Cardiac muscle cell (in vitro differentiated cells and primary cell): ENCODE data around the gene LRCOL1. TPM values are rescaled to one million over a fixed set of nuclear protein-coding genes. Genes with fewer than 3 reads are reported as not detected.

ENCODE experiments used
- DNase-seq, 2 donors: peaks; one replicate each; pipeline versions ENCODE4 v3.0.0 to v3.0.0-alpha.2; 2010 to 2017; ENCODE audit warnings: low read depth in 1 of 2, low spot score in 1 of 2
- H3K27ac ChIP-seq: fragments of 200-600 bp; sonication (generic); 2 replicates; pipeline ENCODE4 v1.5.1; 2016
- H3K27me3 ChIP-seq: fragments of 200-600 bp; sonication (generic); 2 replicates; pipeline ENCODE4 v1.6.0; 2016; ENCODE audit warnings: control low read depth
- H3K36me3 ChIP-seq: fragments of 200-600 bp; sonication (generic); 2 replicates; pipeline ENCODE4 v1.5.1; 2016; ENCODE audit warnings: control low read depth
- H3K4me1 ChIP-seq: fragments of 200-600 bp; sonication (generic); 2 replicates; pipeline ENCODE4 v1.8.1; 2017; ENCODE audit warnings: low read depth, mild to moderate bottlenecking, mixed run types
- H3K4me3 ChIP-seq: fragments of 200-600 bp; sonication (generic); 2 replicates; pipeline ENCODE4 v1.5.1; 2016; ENCODE audit warnings: mild to moderate bottlenecking
- H3K9me3 ChIP-seq: fragments of 200-600 bp; sonication (generic); 2 replicates; pipeline ENCODE4 v1.5.1; 2017; ENCODE audit warnings: low read depth, mild to moderate bottlenecking, control low read depth
- polyA plus RNA-seq: library from polyadenylated mRNA; unstranded; fragments of >200 nt; fragmentation: Nextera tagmentation; extraction: Ambion mirVana; gene quantifications from 2 replicates; pipeline ENCODE4 v1.2.1, GENCODE V29; 2016
- total RNA-seq: library from RNA; depleted of rRNA; stranded (reverse); fragments of >200 nt; gene quantifications from 2 replicates; pipeline ENCODE4 v1.2.3, GENCODE V29; 2016
- TF ChIP-seq, protein P1 (sequence below): IDR thresholded peaks from 2 replicates; pipeline ENCODE4 v1.5.1; 2012; ENCODE audit warnings: low read depth, mild to moderate bottlenecking, low read length

Gene LRCOL1
- total and polyA plus RNA-seq, 2 experiments from 2014 or later: not detected

DNA sequence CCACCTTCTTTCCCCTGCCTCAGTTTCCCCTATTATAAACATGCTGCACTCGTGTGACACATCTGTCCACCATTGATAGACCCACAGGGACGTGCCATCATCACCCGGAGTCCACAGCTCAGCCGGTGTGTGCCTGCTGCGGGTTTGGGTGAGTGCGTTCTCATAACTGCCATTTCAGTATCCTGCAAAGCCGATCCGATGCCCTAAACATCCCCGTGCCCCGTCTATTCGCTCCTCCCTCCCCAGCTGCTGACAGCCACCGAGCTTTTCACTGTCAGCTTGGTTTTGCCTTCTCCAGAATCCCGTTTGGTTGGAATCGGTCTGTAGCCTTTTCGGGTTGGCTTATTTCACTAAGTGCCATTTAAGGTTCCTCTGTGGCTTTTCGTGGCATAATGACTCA, 3.9 kb downstream of the LRCOL1 start:
- peaks cover 68% of the 10 kb centered on the region for H3K27me3 ChIP-seq
- no peaks in the 10 kb centered on the region for H3K9me3 ChIP-seq
- TF ChIP-seq, protein P1, sequence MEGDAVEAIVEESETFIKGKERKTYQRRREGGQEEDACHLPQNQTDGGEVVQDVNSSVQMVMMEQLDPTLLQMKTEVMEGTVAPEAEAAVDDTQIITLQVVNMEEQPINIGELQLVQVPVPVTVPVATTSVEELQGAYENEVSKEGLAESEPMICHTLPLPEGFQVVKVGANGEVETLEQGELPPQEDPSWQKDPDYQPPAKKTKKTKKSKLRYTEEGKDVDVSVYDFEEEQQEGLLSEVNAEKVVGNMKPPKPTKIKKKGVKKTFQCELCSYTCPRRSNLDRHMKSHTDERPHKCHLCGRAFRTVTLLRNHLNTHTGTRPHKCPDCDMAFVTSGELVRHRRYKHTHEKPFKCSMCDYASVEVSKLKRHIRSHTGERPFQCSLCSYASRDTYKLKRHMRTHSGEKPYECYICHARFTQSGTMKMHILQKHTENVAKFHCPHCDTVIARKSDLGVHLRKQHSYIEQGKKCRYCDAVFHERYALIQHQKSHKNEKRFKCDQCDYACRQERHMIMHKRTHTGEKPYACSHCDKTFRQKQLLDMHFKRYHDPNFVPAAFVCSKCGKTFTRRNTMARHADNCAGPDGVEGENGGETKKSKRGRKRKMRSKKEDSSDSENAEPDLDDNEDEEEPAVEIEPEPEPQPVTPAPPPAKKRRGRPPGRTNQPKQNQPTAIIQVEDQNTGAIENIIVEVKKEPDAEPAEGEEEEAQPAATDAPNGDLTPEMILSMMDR: no peak
- H3K4me3 ChIP-seq: no peak overlapping the region
- H3K36me3 ChIP-seq: no peaks in the 10 kb centered on the region
- DNase-seq: no peak
- H3K27ac ChIP-seq: no peak overlapping the region
- no peaks in the 10 kb centered on the region for H3K4me1 ChIP-seq

DNA sequence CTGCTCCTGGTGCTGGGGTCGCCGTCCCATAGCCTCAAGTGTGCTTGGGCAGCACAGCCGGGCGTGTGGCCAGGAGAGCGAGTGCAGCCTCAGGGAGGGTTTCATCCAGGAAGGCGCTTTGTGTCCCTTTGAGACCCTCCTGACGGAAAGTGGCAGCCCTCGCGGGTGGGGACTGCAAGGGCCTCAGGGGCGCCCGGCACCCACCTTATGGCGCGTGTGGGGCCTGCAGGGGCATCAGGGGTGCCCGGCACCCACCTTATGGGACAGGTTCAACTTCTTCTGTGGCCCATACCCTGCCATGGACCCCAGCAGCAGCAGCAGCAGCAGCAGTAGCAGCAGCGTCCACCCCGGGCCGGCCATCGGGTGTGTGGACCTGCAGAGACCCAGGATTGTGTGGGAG, 4.5 kb downstream of the LRCOL1 start:
- Histone ChIP-seq H3K27me3 (peaks cover 68% of the 10 kb centered on the region), H3K36me3 (no peaks in the 10 kb centered on the region), H3K4me3 (no peak overlapping the region), H3K27ac (no peak overlapping the region), H3K4me1 (no peaks in the 10 kb centered on the region), H3K9me3 (no peaks in the 10 kb centered on the region)
- DNase-seq: no peak
- TF ChIP-seq, protein P1: no peak

DNA sequence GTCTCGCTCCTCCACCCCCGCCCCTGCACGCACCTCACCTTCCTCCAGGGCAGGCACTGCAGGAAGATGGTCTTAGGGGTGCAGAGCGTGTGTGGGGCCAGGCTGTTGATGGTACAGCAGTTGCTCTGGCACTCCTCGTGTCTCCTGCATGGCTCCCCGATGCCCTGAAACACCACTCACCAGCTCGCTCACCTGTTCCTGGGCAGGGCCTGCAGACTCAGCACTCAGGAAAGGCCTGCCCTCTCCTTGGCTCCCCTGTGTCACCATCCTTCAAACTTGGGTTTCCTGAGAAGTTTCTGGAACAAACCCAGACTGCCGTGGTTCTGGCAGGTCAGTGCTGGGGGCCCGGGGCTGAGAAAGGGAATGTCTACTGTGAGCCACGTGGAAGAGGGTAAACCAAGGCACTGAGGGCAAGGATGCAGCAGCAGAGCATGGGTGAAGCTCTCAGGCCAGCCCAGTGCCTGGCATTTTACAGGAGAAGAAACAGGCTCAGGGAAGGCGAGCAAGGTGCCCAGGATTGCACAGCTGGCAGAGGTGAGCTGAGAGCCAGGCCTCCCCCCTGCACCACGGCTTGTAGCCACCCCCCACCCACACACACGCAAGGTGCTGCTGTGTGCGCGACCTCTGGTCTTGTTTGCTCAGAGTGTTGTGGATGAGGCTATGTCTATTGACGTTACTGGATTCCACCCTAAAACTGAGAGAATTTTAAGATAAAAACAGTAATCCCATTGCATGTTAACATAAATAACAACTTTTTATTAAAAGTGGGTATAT, 5.5 kb downstream of the LRCOL1 start:
- Histone ChIP-seq H3K36me3 (no peaks in the 10 kb centered on the region), H3K27me3 (peaks cover 61% of the 10 kb centered on the region), H3K9me3 (no peaks in the 10 kb centered on the region), H3K27ac (no peak overlapping the region), H3K4me3 (no peak overlapping the region), H3K4me1 (no peaks in the 10 kb centered on the region)
- TF ChIP-seq, protein P1: no peak
- DNase-seq: no peak

DNA sequence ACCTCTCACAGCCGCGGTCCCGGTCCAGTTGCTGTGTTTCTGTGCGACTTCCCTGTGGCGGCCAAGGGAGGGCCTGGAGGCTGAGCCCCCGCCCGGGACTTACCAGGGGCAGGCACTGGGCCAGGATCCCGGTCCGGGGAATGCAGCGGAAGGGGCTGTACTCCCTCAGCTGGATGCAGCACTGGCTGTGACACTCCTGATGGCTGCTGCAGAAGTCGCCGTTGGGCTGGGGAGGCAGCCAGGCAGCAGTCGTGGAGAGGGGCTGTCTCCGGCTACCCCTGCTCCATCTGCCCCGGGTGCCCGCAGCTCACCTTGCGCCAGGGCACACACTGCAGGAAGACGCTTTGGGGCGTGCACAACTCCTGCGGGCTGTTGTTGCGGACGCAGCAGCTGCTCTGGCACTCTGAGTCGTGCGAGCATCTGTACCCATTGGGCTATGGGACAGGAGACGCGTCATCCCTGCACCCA, 6.2 kb downstream of the LRCOL1 start:
- Histone ChIP-seq H3K36me3 (no peaks in the 10 kb centered on the region), H3K4me1 (no peaks in the 10 kb centered on the region), H3K27me3 (peaks cover 55% of the 10 kb centered on the region), H3K27ac (no peak overlapping the region), H3K9me3 (no peaks in the 10 kb centered on the region), H3K4me3 (no peak overlapping the region)
- TF ChIP-seq, protein P1: no peak
- peak in 1 of 2 donors; percentile 20 for DNase-seq

DNA sequence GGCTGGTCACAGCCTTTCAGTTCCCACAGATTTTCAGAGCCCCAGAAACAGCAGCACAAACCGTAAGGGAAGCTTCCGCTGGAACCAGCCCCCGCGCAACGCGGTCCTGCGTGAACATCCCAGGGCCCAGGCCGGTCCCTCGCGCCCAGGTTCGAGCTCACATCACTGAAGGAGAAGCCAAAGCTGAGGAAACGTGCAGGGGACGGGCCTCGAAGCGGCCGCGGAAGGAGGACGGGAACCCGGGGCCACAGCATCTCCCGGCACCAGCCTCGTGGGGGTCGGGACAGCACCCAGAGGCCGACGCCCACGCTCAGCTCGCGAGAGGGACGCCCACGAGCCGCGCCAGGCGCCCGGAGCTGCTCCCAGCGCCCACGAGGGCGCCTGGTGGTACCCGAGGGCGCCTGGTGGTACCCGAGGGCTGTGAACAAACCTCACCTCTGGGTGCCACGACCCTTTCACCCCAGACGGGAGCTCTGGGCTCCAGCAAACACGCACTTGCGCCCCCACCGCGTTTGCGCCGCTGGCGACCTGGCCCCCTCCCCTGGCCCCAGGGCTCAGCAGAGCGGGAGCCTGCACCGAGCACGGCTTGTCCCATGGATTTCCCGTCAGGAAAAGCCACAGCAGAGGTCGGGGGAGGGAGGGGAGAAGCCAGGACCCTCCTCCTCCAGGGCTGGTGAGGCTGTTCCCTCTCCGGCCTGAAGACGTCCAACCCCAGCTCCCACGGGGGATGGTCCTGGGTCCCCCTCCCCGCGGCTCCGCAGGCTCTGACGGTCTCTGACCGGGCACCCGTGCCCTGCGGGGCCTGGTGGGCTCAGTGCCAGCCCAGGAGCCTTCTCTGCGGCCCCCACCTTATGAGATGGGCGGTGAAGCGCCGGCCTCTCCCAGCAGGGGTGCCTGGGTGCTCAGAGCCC, 6.9 kb downstream of the LRCOL1 start:
- no peak for DNase-seq
- Histone ChIP-seq H3K27me3 (peaks cover 53% of the 10 kb centered on the region), H3K36me3 (no peaks in the 10 kb centered on the region), H3K9me3 (no peaks in the 10 kb centered on the region), H3K27ac (no peak overlapping the region), H3K4me1 (no peaks in the 10 kb centered on the region), H3K4me3 (no peak overlapping the region)
- TF ChIP-seq, protein P1: no peak
